HepG2 (cell line): Measurements from ENCODE around the gene KRT6B. TPM values are rescaled to one million over a fixed set of nuclear protein-coding genes. Genes with fewer than 3 reads are reported as not detected.

Experiments
- ATAC-seq: fragments of 200-7000 bp; cut with Tn5 transposase; 3 replicates; pipeline ENCODE4 v1.9.1; 2020; ENCODE audit warnings: mild to moderate bottlenecking, moderate library complexity
- BruUV-seq: library from RNA; stranded (reverse); fragments of 400-500 nt; replicated peaks from 2 replicates; lab custom pipeline; 2021; lab: Mats Ljungman, UMichigan
- CTCF ChIA-PET: fragments of 300-600 bp; formaldehyde crosslinking; extraction: SDS; loops from one replicate; lab custom pipeline; 2021; ENCODE audit warnings: low total read pairs, inconsistent platforms, low intra/inter-chr PET ratio; lab: Yijun Ruan, JAX
- POLR2A ChIA-PET: fragments of 350-600 bp; sonication (Branson Sonifier 250); formaldehyde crosslinking; loops from one replicate; lab custom pipeline; 2020; ENCODE audit warnings: antibody characterized with exemption, inconsistent platforms; lab: Yijun Ruan, JAX
- DNase-seq: peaks from one replicate; pipeline ENCODE4 v3.0.0-alpha.2; 2015; ENCODE audit warnings: low spot score
- FAIRE-seq: peaks from 3 replicates; lab custom pipeline; 2011; peaks lifted over from hg19 to GRCh38; lab: Jason Lieb, UNC
- H2AFZ ChIP-seq: one replicate; pipeline ENCODE4 v1.6.1; 2011; ENCODE audit warnings: low read length, inconsistent platforms
- H3K27ac ChIP-seq: fragments of 300-600 bp; 3 replicates; pipeline ENCODE4 v1.8.0; 2011; ENCODE audit warnings: mixed run types, mild to moderate bottlenecking, mixed read lengths, low read length, inconsistent platforms; ENCODE audit not compliant: insufficient read depth; ENCODE audit errors: extremely low read length
- H3K27me3 ChIP-seq, 2 experiments: fragments of 200-600 bp in 1 of 2; 2 replicates in 1 of 2; 3 replicates in 1 of 2; pipeline versions ENCODE4 v1.6.0 to v1.8.0; 2011; ENCODE audit warnings: low read length in 2 of 2, mild to moderate bottlenecking in 2 of 2, moderate library complexity in 2 of 2, inconsistent platforms in 1 of 2; ENCODE audit not compliant: insufficient read depth in 2 of 2, control insufficient read depth in 1 of 2
- H3K36me3 ChIP-seq, 2 experiments: fragments of 200-600 bp in 1 of 2; replicated peaks in 1 of 2; 2 replicates in 1 of 2; 3 replicates in 1 of 2; pipeline versions ENCODE4 v1.5.1 to v1.8.0; 2011; ENCODE audit warnings: low read length in 2 of 2, inconsistent platforms in 1 of 2; ENCODE audit not compliant: insufficient read depth in 2 of 2, control insufficient read depth in 1 of 2
- H3K4me1 ChIP-seq: 2 replicates; pipeline ENCODE4 v1.5.1; 2012; ENCODE audit warnings: low read length, inconsistent platforms; ENCODE audit not compliant: insufficient read depth
- H3K4me2 ChIP-seq: 2 replicates; pipeline ENCODE4 v1.6.0; 2011; ENCODE audit warnings: low read depth, low read length, inconsistent platforms
- H3K4me3 ChIP-seq, 3 experiments: fragments of 200-600 bp in 1 of 3; sonication (generic), shearing (Covaris generic) in 1 of 3; replicated peaks in 1 of 3; 2 replicates each; pipeline ENCODE4 v1.5.1; 2011 to 2016; ENCODE audit warnings: low read length in 3 of 3, inconsistent platforms in 2 of 3, low read depth in 2 of 3, mild to moderate bottlenecking in 2 of 3, control low read depth in 1 of 3, mixed read lengths in 1 of 3; ENCODE audit not compliant: insufficient read depth in 1 of 3
- H3K79me2 ChIP-seq: one replicate; pipeline ENCODE4 v1.6.1; 2011; ENCODE audit warnings: low read length, inconsistent platforms; ENCODE audit not compliant: insufficient read depth
- H3K9ac ChIP-seq: 2 replicates; pipeline ENCODE4 v1.6.0; 2011; ENCODE audit warnings: mild to moderate bottlenecking, low read depth, low read length, inconsistent platforms; ENCODE audit not compliant: insufficient read depth
- H3K9me3 ChIP-seq: 2 replicates; pipeline ENCODE4 v1.5.1; 2012; ENCODE audit warnings: mild to moderate bottlenecking, low read length
- H4K20me1 ChIP-seq: 2 replicates; pipeline ENCODE4 v1.6.0; 2011; ENCODE audit warnings: inconsistent platforms, mild to moderate bottlenecking, low read length, moderate library complexity; ENCODE audit not compliant: insufficient read depth
- MIER3 ChIP-seq: IDR thresholded peaks from 2 replicates; pipeline ENCODE4 v1.6.1; 2016; ENCODE audit warnings: missing compliant biosample characterization, borderline replicate concordance
- ZNF710 ChIP-seq: sonication (generic); formaldehyde crosslinking; IDR thresholded peaks from 2 replicates; pipeline ENCODE4 v1.5.0; 2020; ENCODE audit warnings: mild to moderate bottlenecking, missing genetic modification reagents, borderline replicate concordance
- ZNF766 ChIP-seq: sonication (generic); formaldehyde crosslinking; IDR thresholded peaks from 2 replicates; pipeline ENCODE4 v1.5.0; 2020; ENCODE audit warnings: missing genetic modification reagents, borderline replicate concordance
- WGBS: methylation state at CpG from one replicate; pipeline ENCODE4 v1.1.6; 2017; ENCODE audit warnings: low lambda C conversion rate; 5-methylcytosine and 5-hydroxymethylcytosine counted together
- in situ Hi-C: cut with HindIII; loops from 2 replicates; pipeline ENCODE4 v1.10.0; 2017; ENCODE audit warnings: low pct_unique_long_range_greater_than_20kb; ENCODE audit not compliant: extremely low pct_ligation_motif_present
- intact Hi-C: fragments of 100-400 bp; cut with micrococcal nuclease; formaldehyde crosslinking; loops from one replicate; pipeline ENCODE4 v1.10.0; 2022; ENCODE audit not compliant: unreplicated experiment
- polyA plus RNA-seq, 8 experiments: library from polyadenylated mRNA; depleted of rRNA in 3 of 8; stranded (reverse) in 7 of 8; unstranded in 1 of 8; fragments of >200 nt; fragmentation: Illumina TruSeq in 4 of 8; extraction: Trizol in 4 of 8; gene quantifications; 2 replicates each; pipeline versions ENCODE4 v1.2.1 to v1.2.3, GENCODE V29; 2011 to 2016; ENCODE audit warnings: low read depth in 4 of 8, missing spikeins in 1 of 8, mixed read lengths in 1 of 8; ENCODE audit not compliant: insufficient read depth in 1 of 8
- total RNA-seq, 5 experiments: library from RNA; depleted of rRNA; stranded (reverse); fragments of >200 nt; fragmentation: Illumina TruSeq; extraction: Trizol; gene quantifications; 2 replicates each; pipeline ENCODE4 v1.2.3, GENCODE V29; 2016; ENCODE audit warnings: low read depth in 1 of 5

Gene KRT6B
- total and polyA plus RNA-seq, 2 of the 13 experiments (the other 11 are each of a cell fraction or from before 2014, with no cell fraction given) = not detected

DNA sequence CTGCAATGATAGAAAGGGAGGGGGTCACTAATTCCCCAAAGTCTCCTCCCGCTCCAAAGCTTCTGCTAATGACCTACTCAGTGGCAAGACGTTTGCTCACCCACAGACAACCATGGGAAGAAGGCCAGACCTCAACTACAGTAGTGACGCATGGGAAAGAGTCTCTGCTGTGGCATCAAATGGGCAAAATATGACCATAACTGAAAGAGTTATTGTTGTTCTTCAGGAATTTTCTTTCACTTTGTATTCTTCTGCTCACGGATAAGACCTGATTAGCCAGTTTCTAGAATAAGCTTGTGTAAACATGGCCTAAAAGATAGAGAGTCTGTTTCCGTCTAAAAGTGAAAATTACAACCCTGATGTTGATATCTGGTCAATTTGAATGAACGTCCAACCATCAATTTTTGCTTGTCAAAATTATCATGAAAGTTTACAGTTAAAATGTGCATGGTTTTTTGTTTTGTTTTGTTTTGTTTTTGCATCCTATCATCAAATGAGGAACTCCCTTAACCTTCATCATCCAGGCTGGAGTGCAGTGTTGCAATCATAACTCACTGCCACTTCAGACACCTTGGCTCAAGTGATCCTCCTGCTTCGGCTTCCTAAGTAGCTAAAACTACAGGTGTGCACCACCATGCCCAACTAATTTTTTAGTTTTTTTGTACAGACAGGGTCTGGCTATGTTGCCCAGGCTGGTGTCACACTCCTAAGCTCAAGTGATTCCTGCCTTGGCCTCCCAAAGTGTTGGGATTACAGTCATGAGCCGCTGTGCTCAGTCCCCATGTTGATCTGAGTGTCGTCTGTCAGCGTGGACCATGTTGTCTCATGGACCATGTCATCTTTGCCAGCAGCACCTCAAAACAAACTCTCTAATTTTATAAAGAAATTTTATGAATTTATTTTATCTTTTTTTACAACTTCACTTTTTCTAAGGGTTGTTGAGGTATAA lies 7.0 kb downstream of the KRT6B start:
- POLR2A ChIA-PET = no interaction called here

More for the DNA sequence above, 7.0 kb downstream of the KRT6B start:
- DNase-seq (no peak), FAIRE-seq (no peak), ATAC-seq (no peak)
- Histone ChIP-seq H2AFZ (no peak overlapping the region), H3K36me3 (no peaks in the 10 kb centered on the region), H3K27me3 (peaks cover 0 to 4% of the 10 kb centered on the region in 2 experiments; a peak in 1 of 5 replicates), H3K4me3 (no peak overlapping the region), H3K4me1 (peaks cover 13% of the 10 kb centered on the region), H3K4me2 (no peak overlapping the region), H3K9me3 (no peaks in the 10 kb centered on the region), H3K27ac (no peak overlapping the region), H3K9ac (no peak overlapping the region), H4K20me1 (no peaks in the 10 kb centered on the region), H3K79me2 (no peaks in the 10 kb centered on the region)
- intact Hi-C loops (no loop called here), in situ Hi-C loops (no loop called here)
- CTCF ChIA-PET = no interaction called here
- no TSS peak for BruUV-seq
- no peak for TF ChIP-seq ZNF710 (CRISPR knock-in tag)
- TF ChIP-seq MIER3 (CRISPR knock-in tag) = no peak
- TF ChIP-seq ZNF766 (CRISPR knock-in tag) = no peak
- 38% methylated on average over 10 of the region's 10 CpGs for WGBS
